Astrocyte (in vitro differentiated cells and primary cell): ENCODE measurements around the gene OPN1SW. TPM values are rescaled to one million over a fixed set of nuclear protein-coding genes. Genes with fewer than 3 reads are reported as not detected.

Experiments used
- DNase-seq: peaks from one replicate; pipeline ENCODE4 v3.0.0-alpha.2; 2010; ENCODE audit warnings: low read depth
- FAIRE-seq: peaks from 2 replicates; lab custom pipeline; 2011; peaks lifted over from hg19 to GRCh38; lab: Jason Lieb, UNC
- H2AFZ ChIP-seq: 2 replicates; pipeline ENCODE4 v1.6.0; 2012; ENCODE audit warnings: low read depth, low read length, inconsistent platforms
- H3K27ac ChIP-seq: 2 replicates; pipeline ENCODE4 v1.5.1; 2011; ENCODE audit warnings: low read depth, low read length, inconsistent platforms
- H3K27me3 ChIP-seq: 2 replicates; pipeline ENCODE4 v1.6.0; 2011; ENCODE audit warnings: low read length, inconsistent platforms; ENCODE audit not compliant: insufficient read depth
- H3K36me3 ChIP-seq: 2 replicates; pipeline ENCODE4 v1.5.1; 2011; ENCODE audit warnings: low read length, inconsistent platforms; ENCODE audit not compliant: insufficient read depth
- H3K4me1 ChIP-seq: 2 replicates; pipeline ENCODE4 v1.5.1; 2011; ENCODE audit warnings: low read length, inconsistent platforms; ENCODE audit not compliant: insufficient read depth
- H3K4me2 ChIP-seq: 2 replicates; pipeline ENCODE4 v1.6.0; 2012; ENCODE audit warnings: low read length, inconsistent platforms
- H3K4me3 ChIP-seq: 2 replicates; pipeline ENCODE4 v1.5.1; 2011; ENCODE audit warnings: low read depth, mild to moderate bottlenecking, low read length, inconsistent platforms; ENCODE audit not compliant: insufficient read depth
- H3K79me2 ChIP-seq: 2 replicates; pipeline ENCODE4 v1.6.0; 2012; ENCODE audit warnings: mild to moderate bottlenecking, low read length, inconsistent platforms; ENCODE audit not compliant: insufficient read depth
- H3K9ac ChIP-seq: 2 replicates; pipeline ENCODE4 v1.6.0; 2012; ENCODE audit warnings: mild to moderate bottlenecking, low read length, inconsistent platforms
- H3K9me3 ChIP-seq: 2 replicates; pipeline ENCODE4 v1.5.1; 2012; ENCODE audit warnings: low read depth, mild to moderate bottlenecking, low read length, inconsistent platforms; ENCODE audit not compliant: insufficient read depth
- H4K20me1 ChIP-seq: 2 replicates; pipeline ENCODE4 v1.6.0; 2012; ENCODE audit warnings: low read length, inconsistent platforms; ENCODE audit not compliant: insufficient read depth
- H3K27ac Mint-ChIP-seq: one replicate; pipeline ENCODE4 v1.8.0; 2021; ENCODE audit warnings: mild to moderate bottlenecking, mixed read lengths; ENCODE audit not compliant: unreplicated experiment
- H3K27me3 Mint-ChIP-seq: one replicate; pipeline ENCODE4 v1.8.0; 2021; ENCODE audit warnings: low read depth, mixed read lengths; ENCODE audit not compliant: unreplicated experiment
- H3K36me3 Mint-ChIP-seq: one replicate; pipeline ENCODE4 v1.8.0; 2021; ENCODE audit warnings: low read depth, mixed read lengths; ENCODE audit not compliant: unreplicated experiment
- H3K4me1 Mint-ChIP-seq: one replicate; pipeline ENCODE4 v1.8.0; 2021; ENCODE audit warnings: low read depth, mixed read lengths; ENCODE audit not compliant: unreplicated experiment
- H3K4me3 Mint-ChIP-seq: one replicate; pipeline ENCODE4 v1.8.0; 2021; ENCODE audit warnings: mild to moderate bottlenecking, moderate library complexity, mixed read lengths; ENCODE audit not compliant: unreplicated experiment
- H3K9me3 Mint-ChIP-seq: one replicate; pipeline ENCODE4 v1.8.0; 2021; ENCODE audit warnings: mild to moderate bottlenecking, mixed read lengths; ENCODE audit not compliant: unreplicated experiment
- CTCF ChIP-seq: IDR thresholded peaks from 2 replicates; pipeline ENCODE4 v1.5.1; 2011; ENCODE audit warnings: low read depth, mild to moderate bottlenecking, inconsistent platforms, low read length, moderate library complexity; ENCODE audit not compliant: insufficient read depth
- EZH2 ChIP-seq: IDR thresholded peaks from 2 replicates; pipeline ENCODE4 v1.6.1; 2012; ENCODE audit warnings: mild to moderate bottlenecking, low read length, inconsistent platforms; ENCODE audit not compliant: insufficient read depth
- total RNA-seq: library from RNA; stranded (reverse); gene quantifications from 2 replicates; pipeline ENCODE4 v1.2.1, GENCODE V29; 2021

OPN1SW gene
- total RNA-seq, 1 donor from 2014 or later: not detected

GRCh38 chr7:128810473-128810872, 34.9 kb upstream of the OPN1SW start:
- Mint-ChIP-seq H3K27me3 (peaks cover 3% of the 10 kb centered on the region), H3K27ac (no peak overlapping the region), H3K36me3 (peaks cover 21% of the 10 kb centered on the region), H3K9me3 (no peaks in the 10 kb centered on the region), H3K4me3 (peak overlapping the region; percentile 2), H3K4me1 (peaks cover 10% of the 10 kb centered on the region)
- Histone ChIP-seq H3K4me2 (no peak overlapping the region), H3K9me3 (no peaks in the 10 kb centered on the region), H3K4me1 (no peaks in the 10 kb centered on the region), H3K4me3 (no peak overlapping the region), H3K27ac (no peak overlapping the region), H3K9ac (no peak overlapping the region), H3K27me3 (no peaks in the 10 kb centered on the region), H3K79me2 (no peaks in the 10 kb centered on the region), H2AFZ (no peak overlapping the region), H3K36me3 (peaks cover 3% of the 10 kb centered on the region), H4K20me1 (no peaks in the 10 kb centered on the region)
- TF ChIP-seq EZH2 (no peak), CTCF (no peak)
- FAIRE-seq (no peak), DNase-seq (no peak)

GRCh38 chr7:128809363-128809762, 33.8 kb upstream of the OPN1SW start:
- FAIRE-seq: no peak
- H4K20me1 ChIP-seq: no peaks in the 10 kb centered on the region
- H3K9me3 ChIP-seq: no peaks in the 10 kb centered on the region
- peaks cover 3% of the 10 kb centered on the region for H3K36me3 ChIP-seq
- H3K79me2 ChIP-seq: no peaks in the 10 kb centered on the region
- H3K27me3 ChIP-seq: no peaks in the 10 kb centered on the region
- TF ChIP-seq EZH2 (no peak), CTCF (no peak)
- Mint-ChIP-seq H3K27me3 (no peaks in the 10 kb centered on the region), H3K4me1 (peaks cover 14% of the 10 kb centered on the region), H3K9me3 (peaks cover 3% of the 10 kb centered on the region), H3K27ac (no peak overlapping the region), H3K4me3 (no peak overlapping the region), H3K36me3 (peaks cover 24% of the 10 kb centered on the region)
- no peaks in the 10 kb centered on the region for H3K4me1 ChIP-seq
- H2AFZ ChIP-seq: no peak overlapping the region
- no peak overlapping the region for H3K4me3 ChIP-seq
- H3K4me2 ChIP-seq: no peak overlapping the region
- no peak overlapping the region for H3K9ac ChIP-seq
- no peak overlapping the region for H3K27ac ChIP-seq
- no peak for DNase-seq

- DNase-seq (no peak), FAIRE-seq (no peak)
- no peaks in the 10 kb centered on the region for H3K9me3 ChIP-seq
- no peaks in the 10 kb centered on the region for H4K20me1 ChIP-seq
- no peak overlapping the region for H2AFZ ChIP-seq
- Mint-ChIP-seq H3K4me3 (no peak overlapping the region), H3K36me3 (peaks cover 24% of the 10 kb centered on the region), H3K4me1 (peaks cover 18% of the 10 kb centered on the region), H3K9me3 (peaks cover 3% of the 10 kb centered on the region), H3K27me3 (no peaks in the 10 kb centered on the region), H3K27ac (no peak overlapping the region)
- H3K36me3 ChIP-seq: peaks cover 3% of the 10 kb centered on the region
- H3K9ac ChIP-seq: no peak overlapping the region
- no peak overlapping the region for H3K4me2 ChIP-seq
- H3K4me3 ChIP-seq: no peak overlapping the region
- H3K27me3 ChIP-seq: no peaks in the 10 kb centered on the region
- no peak overlapping the region for H3K27ac ChIP-seq
- TF ChIP-seq EZH2 (no peak), CTCF (no peak)
- no peaks in the 10 kb centered on the region for H3K79me2 ChIP-seq
- no peaks in the 10 kb centered on the region for H3K4me1 ChIP-seq
Measured at GRCh38 chr7:128807191-128807590, 31.6 kb upstream of the OPN1SW start.
